Activated CD8-positive, alpha-beta memory T cell treated with anti-CD3 and anti-CD28 coated beads for 24 hours (primary cell): ENCODE measurements around the gene INPP4B.
A peak's percentile ranks its signal among the peaks of the same experiment; 100 is the strongest.

Experiments used
- DNase-seq: peaks from one replicate; pipeline ENCODE4 v3.0.0-alpha.2; 2020

INPP4B gene

DNA sequence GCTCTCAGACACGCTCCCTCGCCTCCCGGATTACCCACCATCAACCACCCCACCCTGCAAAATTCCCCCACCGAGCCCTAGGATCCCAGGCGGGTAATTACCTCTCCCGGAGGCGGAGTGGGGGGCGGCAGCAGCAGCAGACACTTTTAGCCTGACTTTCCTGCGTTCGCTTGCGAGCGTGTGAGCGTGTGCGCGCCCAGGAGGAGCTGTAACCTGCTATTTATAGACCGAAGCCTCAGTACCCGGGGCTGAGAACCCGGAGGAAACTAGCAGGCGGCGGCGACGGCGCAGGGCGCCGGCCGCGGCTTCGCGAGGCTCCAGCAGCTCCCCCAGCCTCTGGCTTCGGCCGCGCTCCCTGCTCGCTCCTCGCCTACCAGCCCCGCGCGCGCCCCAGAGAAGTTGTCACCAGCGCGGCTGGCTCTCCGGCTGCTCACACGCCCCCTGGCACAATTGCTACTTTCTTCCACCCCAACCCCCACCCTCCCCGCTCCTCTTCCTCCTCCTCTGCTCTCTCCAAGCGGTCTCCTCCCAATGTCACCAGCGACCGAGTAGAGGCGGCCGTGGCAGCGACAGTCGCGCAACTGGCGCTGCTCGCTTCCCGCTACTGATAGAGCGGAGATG, at the start of gene INPP4B:
TSS of gene INPP4B (minus strand) at position 194 of the 621 bp plus-strand sequence.
- DNase-seq, result peak; percentile 76

GRCh38 chr4:142893012-142893411, 46.9 kb upstream of the INPP4B start:
- no peak for DNase-seq

GRCh38 chr4:142886566-142886965, 40.5 kb upstream of the INPP4B start:
- no peak for DNase-seq

GRCh38 chr4:142883040-142883832, 37.1 kb upstream of the INPP4B start:
- DNase-seq, result no peak

GRCh38 chr4:142882159-142882558, 36.1 kb upstream of the INPP4B start:
- no peak for DNase-seq

DNA sequence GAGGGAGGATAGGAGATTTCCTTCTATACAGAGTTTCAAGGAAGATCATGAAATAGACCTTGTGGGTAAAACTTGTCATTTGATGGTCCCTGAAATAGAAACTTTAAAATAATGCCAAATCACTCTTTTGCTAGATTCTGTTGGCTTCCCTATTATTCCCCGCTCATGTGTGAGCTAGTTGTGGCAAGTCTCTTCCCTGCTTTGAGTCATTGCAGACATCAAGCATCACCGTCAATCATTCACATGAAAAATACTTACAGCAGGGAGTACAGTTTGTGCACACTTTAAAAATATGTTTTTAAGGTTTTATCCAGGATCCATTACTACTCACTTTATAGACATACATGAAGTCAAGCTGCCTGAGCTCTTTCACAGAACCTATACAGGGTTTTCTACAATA, 35.2 kb upstream of the INPP4B start:
- DNase-seq, result no peak

GRCh38 chr4:142875117-142875516, 29.0 kb upstream of the INPP4B start:
- no peak for DNase-seq

- DNase-seq, result no peak
Observed at GRCh38 chr4:142874684-142875083, 28.6 kb upstream of the INPP4B start.

- DNase-seq, result no peak
Observed at GRCh38 chr4:142866685-142867084, 20.6 kb upstream of the INPP4B start.

DNA sequence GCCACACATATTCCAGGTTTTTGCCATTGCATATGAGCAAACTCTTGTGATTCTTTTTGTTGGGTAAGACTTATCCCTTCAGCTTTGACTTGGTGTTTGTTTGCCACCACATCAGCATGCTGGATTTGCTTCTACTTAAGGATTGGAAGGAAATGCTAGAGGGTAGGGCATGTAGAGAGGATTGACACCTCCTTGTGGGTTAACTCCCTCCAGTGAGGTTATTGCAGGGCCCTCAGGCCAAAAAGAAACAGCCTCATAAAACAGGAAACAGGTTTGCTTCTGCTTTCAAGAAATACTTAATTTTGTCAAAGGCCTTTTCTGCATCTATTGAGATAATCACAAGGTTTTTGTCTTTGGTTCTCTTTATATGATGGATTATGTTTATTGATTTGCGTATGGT, 15.2 kb upstream of the INPP4B start:
- DNase-seq, result no peak

DNA sequence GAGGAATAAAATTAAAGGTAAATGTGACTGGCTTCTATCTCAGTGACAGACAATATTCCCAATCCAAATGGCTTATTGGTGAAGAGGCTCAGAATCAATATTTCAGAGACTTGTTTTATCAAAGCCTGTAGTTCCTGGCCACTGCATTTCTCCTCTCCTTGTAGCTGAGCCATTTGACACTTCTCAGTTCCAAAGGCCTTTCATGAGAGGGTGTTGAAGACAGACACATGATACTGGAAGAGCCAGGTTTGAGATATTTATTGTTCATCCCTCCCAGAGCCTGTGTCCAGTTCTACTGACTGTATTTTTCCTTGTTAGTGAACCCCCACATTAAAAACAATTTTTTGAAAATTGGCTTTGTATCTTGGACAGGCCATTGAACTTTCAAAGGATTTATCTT, 12.9 kb upstream of the INPP4B start:
- DNase-seq, result no peak

DNA sequence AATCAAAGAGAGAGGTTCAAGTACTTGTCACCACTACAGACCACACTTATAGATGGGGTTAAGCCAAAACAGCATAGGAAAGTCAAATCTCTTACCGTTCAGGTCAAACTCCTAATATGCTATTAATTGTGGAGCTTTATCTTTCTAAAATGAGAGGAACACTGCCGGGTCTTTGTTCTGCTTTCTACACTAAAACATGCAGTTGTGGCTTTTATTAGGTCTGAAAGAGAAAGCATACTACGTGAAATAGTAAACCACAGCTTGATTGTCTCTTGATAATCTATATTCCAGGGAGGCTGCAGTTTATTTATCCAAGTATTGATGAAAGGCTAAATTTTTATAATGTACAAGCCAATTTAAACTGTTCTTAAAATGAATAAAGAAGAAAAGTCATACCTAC, 12.3 kb upstream of the INPP4B start:
- no peak for DNase-seq

- no peak for DNase-seq
Observed at GRCh38 chr4:142856576-142856975, 10.5 kb upstream of the INPP4B start.

DNA sequence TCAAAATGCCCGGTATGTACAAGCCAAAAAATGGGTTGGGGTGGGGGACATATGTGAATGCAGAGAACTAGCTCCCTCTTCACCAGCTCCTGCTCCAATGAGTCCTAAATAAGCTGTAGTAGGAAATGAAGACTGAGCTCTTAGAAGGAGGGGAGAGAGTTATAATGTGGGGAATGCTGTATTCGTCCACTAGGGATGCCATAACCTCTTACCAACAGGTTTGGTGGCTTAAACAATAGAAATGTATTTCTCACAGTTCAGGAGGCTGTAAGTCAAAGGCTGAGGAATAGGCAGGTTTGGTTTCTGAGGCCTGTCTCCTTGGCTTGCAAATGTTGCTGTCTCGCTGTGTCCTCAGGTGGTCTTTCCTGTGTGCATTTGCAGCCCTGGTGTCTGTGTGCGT, 4.4 kb upstream of the INPP4B start:
- no peak for DNase-seq

- DNase-seq, result peak; percentile 79
Observed at GRCh38 chr4:142846729-142847596, 862 bp upstream of the INPP4B start.

- DNase-seq, result peak; percentile 58
Observed at GRCh38 chr4:142845293-142846107, 601 bp downstream of the INPP4B start.

DNA sequence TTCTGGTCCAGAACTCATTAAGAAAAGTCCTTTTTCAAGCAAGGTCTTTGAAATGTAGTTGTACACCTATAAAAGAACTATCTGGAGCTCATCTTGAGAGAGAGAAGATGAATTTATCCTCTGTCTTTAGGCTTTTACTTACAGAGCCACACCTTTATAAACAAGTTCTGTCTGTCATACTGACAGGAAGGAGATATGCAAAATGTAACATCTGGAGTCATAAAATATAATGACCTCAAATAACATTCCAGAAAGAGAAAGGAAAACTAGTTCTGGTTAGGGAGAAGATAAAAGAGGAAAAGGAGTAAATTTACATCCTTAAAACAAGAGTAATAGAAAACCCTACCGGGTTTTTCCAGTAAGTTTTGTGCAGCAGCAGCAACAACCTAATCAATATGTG, 1.3 kb downstream of the INPP4B start:
- no peak for DNase-seq

GRCh38 chr4:142840516-142841123, 5.5 kb downstream of the INPP4B start:
- no peak for DNase-seq

- DNase-seq, result no peak
Observed at GRCh38 chr4:142838778-142839177, 7.3 kb downstream of the INPP4B start.

- DNase-seq, result no peak
Observed at GRCh38 chr4:142832022-142832421, 14.1 kb downstream of the INPP4B start.

GRCh38 chr4:142826503-142827241, 19.4 kb downstream of the INPP4B start:
- DNase-seq, result no peak

- DNase-seq, result no peak
Observed at GRCh38 chr4:142824368-142824767, 21.7 kb downstream of the INPP4B start.
